ENCODE data around the gene CRLF1. TPM values are rescaled to one million over a fixed set of nuclear protein-coding genes. Genes with fewer than 3 reads are reported as not detected.

Gene CRLF1
- total and polyA plus RNA-seq, 2 donors (not counting 1 experiment from before 2014, with no cell fraction given), result not detected

DNA sequence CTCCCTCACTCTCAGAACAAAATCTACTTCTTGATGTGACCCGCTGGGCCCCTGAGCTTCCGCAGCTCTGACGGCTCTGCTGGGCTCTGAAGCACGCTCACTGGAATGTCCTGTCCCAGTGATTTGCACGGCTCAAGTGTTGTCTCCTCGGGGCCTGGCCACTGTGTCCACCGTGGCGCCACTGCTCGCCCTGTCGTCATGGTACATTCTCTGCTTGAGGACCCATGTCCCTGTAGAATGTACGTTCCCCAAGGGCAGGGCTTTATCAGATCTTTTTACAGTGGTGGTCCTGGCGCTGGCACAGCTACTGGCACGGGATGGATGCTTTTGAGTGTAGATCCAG is 42.3 kb upstream of the CRLF1 start:
- peaks cover 35% of the 10 kb centered on the region for H3K4me1 Mint-ChIP-seq
- H3K79me2 ChIP-seq (ENCODE audit: control insufficient read depth, insufficient read depth, low read length), result peaks cover 49% of the 10 kb centered on the region
- no peak overlapping the region for H3K27ac Mint-ChIP-seq
- peaks cover 62% of the 10 kb centered on the region for H4K20me1 ChIP-seq (ENCODE audit: control insufficient read depth, insufficient read depth, low read length, poor library complexity, severe bottlenecking)
- no peaks in the 10 kb centered on the region for H3K36me3 ChIP-seq (replicated peaks in 1 of 2; ENCODE audit: control extremely low read depth in 1 of 2, control insufficient read depth in 1 of 2, extremely low read depth in 1 of 2, insufficient read depth in 2 of 2, low read length in 1 of 2)
- H3K27me3 Mint-ChIP-seq, result no peaks in the 10 kb centered on the region
- 70% methylated on average over 13 of the region's 13 CpGs for WGBS (ENCODE audit: insufficient coverage)
- peaks cover 31 to 32% of the 10 kb centered on the region in 2 donors for H3K4me1 ChIP-seq (ENCODE audit: control insufficient read depth in 2 of 2, insufficient read depth in 2 of 2, low read length in 2 of 2)
- no peak for DNase-seq
- TF ChIP-seq, protein P1, sequence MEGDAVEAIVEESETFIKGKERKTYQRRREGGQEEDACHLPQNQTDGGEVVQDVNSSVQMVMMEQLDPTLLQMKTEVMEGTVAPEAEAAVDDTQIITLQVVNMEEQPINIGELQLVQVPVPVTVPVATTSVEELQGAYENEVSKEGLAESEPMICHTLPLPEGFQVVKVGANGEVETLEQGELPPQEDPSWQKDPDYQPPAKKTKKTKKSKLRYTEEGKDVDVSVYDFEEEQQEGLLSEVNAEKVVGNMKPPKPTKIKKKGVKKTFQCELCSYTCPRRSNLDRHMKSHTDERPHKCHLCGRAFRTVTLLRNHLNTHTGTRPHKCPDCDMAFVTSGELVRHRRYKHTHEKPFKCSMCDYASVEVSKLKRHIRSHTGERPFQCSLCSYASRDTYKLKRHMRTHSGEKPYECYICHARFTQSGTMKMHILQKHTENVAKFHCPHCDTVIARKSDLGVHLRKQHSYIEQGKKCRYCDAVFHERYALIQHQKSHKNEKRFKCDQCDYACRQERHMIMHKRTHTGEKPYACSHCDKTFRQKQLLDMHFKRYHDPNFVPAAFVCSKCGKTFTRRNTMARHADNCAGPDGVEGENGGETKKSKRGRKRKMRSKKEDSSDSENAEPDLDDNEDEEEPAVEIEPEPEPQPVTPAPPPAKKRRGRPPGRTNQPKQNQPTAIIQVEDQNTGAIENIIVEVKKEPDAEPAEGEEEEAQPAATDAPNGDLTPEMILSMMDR (IDR thresholded peaks at IDR 0.05), result no peak
- TF ChIP-seq EZH2 (IDR thresholded peaks at IDR 0.05; ENCODE audit: borderline replicate concordance, insufficient read depth, low read depth, low read length, poor library complexity, severe bottlenecking), result no peak
- ATAC-seq (ENCODE audit: low read depth), result no peak
- ChIA-PET CTCF (no interaction called here), POLR2A (no interaction called here)
- H3K4me2 ChIP-seq (replicated peaks; ENCODE audit: low read depth, low read length, poor library complexity, severe bottlenecking), result peak overlapping the region; percentile 85
- peak overlapping the region in 2 of 5 experiments; percentile 33 to 38 for H3K4me3 ChIP-seq (ENCODE audit: control extremely low read depth in 1 of 5, extremely low read depth in 1 of 5, insufficient read depth in 1 of 5, low read depth in 2 of 5, low read length in 4 of 5)
- H3K27ac ChIP-seq (ENCODE audit: low read length in 2 of 2), result no peak overlapping the region
- H3K9ac ChIP-seq (ENCODE audit: low read length), result peak overlapping the region; percentile 42
- peak overlapping the region; percentile 86 for H3K4me3 Mint-ChIP-seq
- intact Hi-C loops (cut with micrococcal nuclease), result no loop called here
- no peaks in the 10 kb centered on the region for H3K9me3 ChIP-seq (ENCODE audit: control extremely low read depth in 1 of 3, control insufficient read depth in 2 of 3, insufficient read depth in 1 of 3, low read length in 2 of 3)
- H3K27me3 ChIP-seq (replicated peaks in 1 of 4; ENCODE audit: control extremely low read depth in 1 of 4, control insufficient read depth in 3 of 4, insufficient read depth in 4 of 4, low read length in 3 of 4), result no peaks in the 10 kb centered on the region
- H2AFZ ChIP-seq (ENCODE audit: insufficient read depth, low read depth, low read length, poor library complexity, severe bottlenecking), result no peak overlapping the region
- no peaks in the 10 kb centered on the region for H3K9me3 Mint-ChIP-seq (ENCODE audit: insufficient read depth)

- H3K4me3 ChIP-seq (ENCODE audit: control extremely low read depth in 1 of 5, extremely low read depth in 1 of 5, insufficient read depth in 1 of 5, low read depth in 2 of 5, low read length in 4 of 5), result no peak overlapping the region
- no peak overlapping the region for H3K27ac Mint-ChIP-seq
- H3K4me1 Mint-ChIP-seq, result peaks cover 37% of the 10 kb centered on the region
- H3K27me3 Mint-ChIP-seq, result no peaks in the 10 kb centered on the region
- intact Hi-C loops (cut with micrococcal nuclease), result no loop called here
- no peak overlapping the region for H3K27ac ChIP-seq (ENCODE audit: low read length in 2 of 2)
- H2AFZ ChIP-seq (ENCODE audit: insufficient read depth, low read depth, low read length, poor library complexity, severe bottlenecking), result no peak overlapping the region
- peaks cover 67% of the 10 kb centered on the region for H4K20me1 ChIP-seq (ENCODE audit: control insufficient read depth, insufficient read depth, low read length, poor library complexity, severe bottlenecking)
- H3K79me2 ChIP-seq (ENCODE audit: control insufficient read depth, insufficient read depth, low read length), result peaks cover 49% of the 10 kb centered on the region
- ChIA-PET CTCF (no interaction called here), POLR2A (interaction anchor here (0.6 kb wide), 1 partner anchor 10 kb away, joined by 3 read pairs; no protein-coding TSS in a partner anchor)
- no peaks in the 10 kb centered on the region for H3K27me3 ChIP-seq (replicated peaks in 1 of 4; ENCODE audit: control extremely low read depth in 1 of 4, control insufficient read depth in 3 of 4, insufficient read depth in 4 of 4, low read length in 3 of 4)
- no peak for DNase-seq
- no peak for ATAC-seq (ENCODE audit: low read depth)
- peaks cover 31 to 32% of the 10 kb centered on the region in 2 donors for H3K4me1 ChIP-seq (ENCODE audit: control insufficient read depth in 2 of 2, insufficient read depth in 2 of 2, low read length in 2 of 2)
- no peaks in the 10 kb centered on the region for H3K9me3 ChIP-seq (ENCODE audit: control extremely low read depth in 1 of 3, control insufficient read depth in 2 of 3, insufficient read depth in 1 of 3, low read length in 2 of 3)
- no peak overlapping the region for H3K4me2 ChIP-seq (replicated peaks; ENCODE audit: low read depth, low read length, poor library complexity, severe bottlenecking)
- H3K4me3 Mint-ChIP-seq, result peak overlapping the region; percentile 29
- no peaks in the 10 kb centered on the region for H3K9me3 Mint-ChIP-seq (ENCODE audit: insufficient read depth)
- no peaks in the 10 kb centered on the region for H3K36me3 ChIP-seq (replicated peaks in 1 of 2; ENCODE audit: control extremely low read depth in 1 of 2, control insufficient read depth in 1 of 2, extremely low read depth in 1 of 2, insufficient read depth in 2 of 2, low read length in 1 of 2)
- TF ChIP-seq, protein P1 (IDR thresholded peaks at IDR 0.05), result no peak
- TF ChIP-seq EZH2 (IDR thresholded peaks at IDR 0.05; ENCODE audit: borderline replicate concordance, insufficient read depth, low read depth, low read length, poor library complexity, severe bottlenecking), result no peak
- WGBS (ENCODE audit: insufficient coverage), result 100% methylated on average over 10 of the region's 10 CpGs
- no peak overlapping the region for H3K9ac ChIP-seq (ENCODE audit: low read length)
Measured at GRCh38 chr19:18647807-18648206, 41.2 kb upstream of the CRLF1 start.

Measured in B cell (primary cell).